GM10266 (cell line): Measurements from ENCODE around the gene VPS8.

ENCODE experiments used
- DNase-seq: peaks from one replicate; pipeline ENCODE4 v3.0.0; 2012; ENCODE audit errors: extremely low spot score
- TF ChIP-seq, protein P1 (sequence below): IDR thresholded peaks from 2 replicates; pipeline ENCODE4 v1.5.1; 2012; ENCODE audit warnings: mild to moderate bottlenecking, low read depth; ENCODE audit not compliant: control insufficient read depth, insufficient read depth; ENCODE audit errors: missing control alignments

Gene VPS8

GRCh38 chr3:185040425-185040824, 228.5 kb downstream of the VPS8 start:
- DNase-seq = no peak
- TF ChIP-seq, protein P1, sequence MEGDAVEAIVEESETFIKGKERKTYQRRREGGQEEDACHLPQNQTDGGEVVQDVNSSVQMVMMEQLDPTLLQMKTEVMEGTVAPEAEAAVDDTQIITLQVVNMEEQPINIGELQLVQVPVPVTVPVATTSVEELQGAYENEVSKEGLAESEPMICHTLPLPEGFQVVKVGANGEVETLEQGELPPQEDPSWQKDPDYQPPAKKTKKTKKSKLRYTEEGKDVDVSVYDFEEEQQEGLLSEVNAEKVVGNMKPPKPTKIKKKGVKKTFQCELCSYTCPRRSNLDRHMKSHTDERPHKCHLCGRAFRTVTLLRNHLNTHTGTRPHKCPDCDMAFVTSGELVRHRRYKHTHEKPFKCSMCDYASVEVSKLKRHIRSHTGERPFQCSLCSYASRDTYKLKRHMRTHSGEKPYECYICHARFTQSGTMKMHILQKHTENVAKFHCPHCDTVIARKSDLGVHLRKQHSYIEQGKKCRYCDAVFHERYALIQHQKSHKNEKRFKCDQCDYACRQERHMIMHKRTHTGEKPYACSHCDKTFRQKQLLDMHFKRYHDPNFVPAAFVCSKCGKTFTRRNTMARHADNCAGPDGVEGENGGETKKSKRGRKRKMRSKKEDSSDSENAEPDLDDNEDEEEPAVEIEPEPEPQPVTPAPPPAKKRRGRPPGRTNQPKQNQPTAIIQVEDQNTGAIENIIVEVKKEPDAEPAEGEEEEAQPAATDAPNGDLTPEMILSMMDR = no peak

GRCh38 chr3:185041540-185041939, 229.6 kb downstream of the VPS8 start:
- TF ChIP-seq, protein P1 = no peak
- no peak for DNase-seq

- TF ChIP-seq, protein P1 = no peak
- no peak for DNase-seq
Observed at GRCh38 chr3:185042312-185043050, 230.5 kb downstream of the VPS8 start.

GRCh38 chr3:185046164-185046515, 234.2 kb downstream of the VPS8 start:
- no peak for DNase-seq
- TF ChIP-seq, protein P1 = no peak

DNA sequence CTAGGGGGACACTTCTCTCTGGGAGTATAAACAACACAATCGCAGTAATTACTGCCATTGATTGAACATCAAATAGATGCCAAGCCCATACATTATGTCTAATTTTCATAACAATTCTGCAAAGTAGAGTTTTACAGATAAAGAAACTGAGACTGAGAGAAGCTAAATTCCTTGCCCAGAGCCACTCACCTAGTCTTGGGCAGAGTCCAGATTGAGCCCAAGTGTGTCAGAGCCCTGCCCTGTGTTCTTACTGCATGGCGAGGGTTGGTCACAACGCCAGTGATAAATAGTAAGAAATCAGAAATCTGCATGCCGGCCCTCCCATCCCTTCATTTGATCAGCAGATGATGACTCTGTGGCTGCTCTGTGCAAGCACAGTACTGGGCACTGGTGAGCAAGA, 234.6 kb downstream of the VPS8 start:
- TF ChIP-seq, protein P1 = no peak
- DNase-seq = no peak

DNA sequence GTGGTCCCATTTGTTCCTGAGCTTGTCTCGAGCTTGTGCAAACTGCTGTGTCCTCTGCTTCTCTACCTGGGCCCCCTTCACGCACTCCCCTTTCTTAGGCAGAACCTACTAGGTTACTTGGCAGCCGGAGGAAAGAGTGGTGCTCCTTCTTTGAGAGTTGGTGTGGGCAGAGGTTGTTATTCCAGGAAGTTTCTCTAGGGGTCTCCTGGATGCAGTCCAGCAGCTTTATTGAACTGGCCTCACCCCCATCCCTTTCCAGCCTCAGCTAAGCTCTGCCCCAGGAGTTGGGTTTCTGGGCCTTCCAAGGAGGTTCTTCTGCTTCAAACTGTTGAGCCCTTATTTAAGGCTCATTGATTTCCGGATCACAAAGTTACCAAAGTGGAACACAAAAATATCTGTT, 237.7 kb downstream of the VPS8 start:
- no peak for DNase-seq
- TF ChIP-seq, protein P1 = no peak

DNA sequence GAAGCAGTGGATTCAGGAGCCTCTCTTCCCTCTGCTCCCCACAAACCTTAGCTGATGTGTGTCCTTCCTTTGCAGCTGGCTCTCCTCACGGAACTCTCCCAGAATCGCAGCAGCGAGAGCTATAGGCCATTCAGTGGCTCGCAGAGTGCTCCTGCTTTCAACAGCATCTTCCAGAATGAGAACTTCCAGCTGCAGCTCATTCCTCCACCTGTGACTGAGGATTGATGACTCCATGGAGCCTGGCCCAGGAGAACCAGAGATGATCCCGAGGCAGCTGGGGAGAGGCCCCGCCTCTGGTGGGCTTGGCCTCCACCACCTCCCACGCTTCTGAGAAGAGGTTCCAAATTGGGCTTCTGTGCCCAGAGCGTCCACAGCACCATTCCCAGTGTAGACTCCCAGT, 239.8 kb downstream of the VPS8 start:
- TF ChIP-seq, protein P1 = no peak
- no peak for DNase-seq
